NOMO-1 treated with DMSO at 0.1 percent for 48 hours (cell line): ENCODE results near the gene WDR7.

Source experiments
- DNase-seq: peaks from one replicate; lab custom pipeline; 2025; ENCODE audit not compliant: unreplicated experiment; lab: John Stamatoyannopoulos, UW

The WDR7 gene

GRCh38 chr18:56721031-56721430 lies 69.9 kb downstream of the WDR7 start:
- DNase-seq = no peak

GRCh38 chr18:56721491-56721890 lies 70.3 kb downstream of the WDR7 start:
- no peak for DNase-seq

GRCh38 chr18:56722518-56722917 lies 71.4 kb downstream of the WDR7 start:
- DNase-seq = no peak

GRCh38 chr18:56723068-56723467 lies 71.9 kb downstream of the WDR7 start:
- no peak for DNase-seq

GRCh38 chr18:56723706-56724105 lies 72.5 kb downstream of the WDR7 start:
- DNase-seq = no peak

GRCh38 chr18:56726906-56727305 lies 75.7 kb downstream of the WDR7 start:
- no peak for DNase-seq

GRCh38 chr18:56727399-56727798 lies 76.2 kb downstream of the WDR7 start:
- no peak for DNase-seq

GRCh38 chr18:56728741-56729140 lies 77.6 kb downstream of the WDR7 start:
- DNase-seq = no peak

- no peak for DNase-seq
These were observed 87.0 kb downstream of the WDR7 start for GRCh38 chr18:56738184-56738583.

- DNase-seq = no peak
These were observed 88.6 kb downstream of the WDR7 start for GRCh38 chr18:56739731-56740130.

- DNase-seq = no peak
These were observed 89.5 kb downstream of the WDR7 start for GRCh38 chr18:56740645-56741044.

GRCh38 chr18:56741685-56742084 lies 90.5 kb downstream of the WDR7 start:
- DNase-seq = no peak

- DNase-seq = no peak
These were observed 92.0 kb downstream of the WDR7 start for GRCh38 chr18:56743115-56743514.

- no peak for DNase-seq
These were observed 96.0 kb downstream of the WDR7 start for GRCh38 chr18:56747032-56747658.

- no peak for DNase-seq
These were observed 96.7 kb downstream of the WDR7 start for GRCh38 chr18:56747857-56748256.

- peak; percentile 62 for DNase-seq
These were observed 97.6 kb downstream of the WDR7 start for GRCh38 chr18:56748698-56749268.

GRCh38 chr18:56756966-56757365 lies 105.8 kb downstream of the WDR7 start:
- DNase-seq = peak; percentile 15

GRCh38 chr18:56770097-56770496 lies 118.9 kb downstream of the WDR7 start:
- no peak for DNase-seq

- no peak for DNase-seq
These were observed 119.7 kb downstream of the WDR7 start for GRCh38 chr18:56770873-56771272.

GRCh38 chr18:56775701-56776100 lies 124.5 kb downstream of the WDR7 start:
- DNase-seq = no peak

GRCh38 chr18:56787390-56787789 lies 136.2 kb downstream of the WDR7 start:
- DNase-seq = no peak

- DNase-seq = peak; percentile 69
These were observed 138.1 kb downstream of the WDR7 start for GRCh38 chr18:56789004-56789888.
